GM23248 (cell line): Measurements from ENCODE around the gene MUC22.

Experiments used
- EZH2 ChIP-seq: fragments of 200-600 bp; sonication (generic); IDR thresholded peaks from 2 replicates; pipeline ENCODE4 v1.6.1; 2018; ENCODE audit warnings: antibody characterized with exemption, mild to moderate bottlenecking; ENCODE audit not compliant: insufficient read depth, poor library complexity, severe bottlenecking
- EZH2phosphoT487 ChIP-seq: fragments of 200-600 bp; sonication (generic); IDR thresholded peaks from 2 replicates; pipeline ENCODE4 v1.6.1; 2018; ENCODE audit warnings: antibody characterized with exemption, moderate library complexity, mild to moderate bottlenecking, low read depth; ENCODE audit not compliant: insufficient read depth

DNA sequence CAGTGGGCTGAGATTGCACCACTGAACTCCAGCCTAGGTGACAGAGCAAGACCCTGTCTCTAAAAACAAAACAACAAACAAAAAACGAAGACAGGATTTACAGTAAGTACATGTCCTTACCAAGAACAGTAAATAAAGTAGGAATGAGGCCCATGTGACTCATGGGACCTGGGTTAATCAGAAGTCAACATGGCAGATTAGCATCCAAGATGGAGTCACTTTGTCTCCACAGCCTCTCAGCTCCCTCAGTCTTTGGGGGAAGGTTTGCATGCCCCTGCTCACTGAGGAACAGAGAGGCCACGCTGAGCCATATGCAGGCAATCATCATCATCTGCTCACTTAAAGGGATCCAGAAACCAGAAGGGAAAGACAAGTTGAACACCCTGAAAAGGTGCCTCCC, 7.8 kb upstream of the MUC22 start:
- TF ChIP-seq EZH2, result no peak
- no peak for TF ChIP-seq EZH2phosphoT487
